OCI-LY1 (cell line): ENCODE measurements around the gene PYCARD.

Experiments used
- EZH2 ChIP-seq: fragments of 200-600 bp; sonication (generic), shearing (Covaris generic); IDR thresholded peaks from 2 replicates; pipeline ENCODE4 v1.8.0; 2017; ENCODE audit warnings: borderline replicate concordance, mixed run types, mild to moderate bottlenecking, antibody characterized with exemption, low read length, moderate library complexity, mixed read lengths
- TF ChIP-seq, protein P1 (sequence below): fragments of 200-600 bp; sonication (generic), shearing (Covaris generic); IDR thresholded peaks from 2 replicates; pipeline ENCODE4 v1.5.1; 2017; ENCODE audit warnings: mild to moderate bottlenecking, antibody characterized with exemption, low read length, moderate library complexity, mixed read lengths

DNA sequence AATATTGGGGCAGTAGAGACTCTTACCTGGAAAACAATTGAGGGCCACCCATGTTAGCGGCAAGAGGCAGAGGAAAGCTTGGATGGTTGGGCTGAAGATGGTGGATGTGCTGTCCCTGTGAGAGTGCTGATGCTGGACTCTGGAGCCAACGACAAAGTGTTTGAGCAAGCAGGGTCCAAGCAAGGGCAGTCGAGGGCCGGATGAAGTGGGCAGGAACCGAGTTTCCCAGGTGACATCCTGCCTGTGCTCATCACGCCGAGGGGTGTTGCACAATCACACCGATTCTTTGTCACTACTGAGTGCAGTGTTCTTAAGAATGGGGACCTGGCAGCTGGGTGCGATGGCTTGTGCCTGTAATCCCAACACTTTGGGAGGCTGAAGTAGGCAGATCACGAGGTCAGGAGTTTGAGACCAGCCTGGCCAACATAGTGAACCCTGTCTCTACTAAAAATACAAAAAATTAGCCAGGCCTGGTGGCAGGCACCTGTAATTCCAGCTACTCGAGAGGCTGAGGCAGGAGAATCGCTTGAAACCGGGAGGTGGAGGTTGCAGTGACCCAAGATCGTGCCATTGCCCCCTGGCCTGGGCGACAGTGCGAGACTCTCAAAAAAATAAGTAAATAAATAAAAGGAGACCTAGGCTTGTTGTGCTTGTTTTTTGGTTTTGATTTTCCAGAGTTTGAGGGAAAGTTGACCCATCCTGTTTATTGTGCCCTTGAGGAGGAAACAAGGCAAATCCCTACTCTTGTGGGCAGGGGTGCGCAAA lies 6.1 kb downstream of the PYCARD start:
- TF ChIP-seq, protein P1, sequence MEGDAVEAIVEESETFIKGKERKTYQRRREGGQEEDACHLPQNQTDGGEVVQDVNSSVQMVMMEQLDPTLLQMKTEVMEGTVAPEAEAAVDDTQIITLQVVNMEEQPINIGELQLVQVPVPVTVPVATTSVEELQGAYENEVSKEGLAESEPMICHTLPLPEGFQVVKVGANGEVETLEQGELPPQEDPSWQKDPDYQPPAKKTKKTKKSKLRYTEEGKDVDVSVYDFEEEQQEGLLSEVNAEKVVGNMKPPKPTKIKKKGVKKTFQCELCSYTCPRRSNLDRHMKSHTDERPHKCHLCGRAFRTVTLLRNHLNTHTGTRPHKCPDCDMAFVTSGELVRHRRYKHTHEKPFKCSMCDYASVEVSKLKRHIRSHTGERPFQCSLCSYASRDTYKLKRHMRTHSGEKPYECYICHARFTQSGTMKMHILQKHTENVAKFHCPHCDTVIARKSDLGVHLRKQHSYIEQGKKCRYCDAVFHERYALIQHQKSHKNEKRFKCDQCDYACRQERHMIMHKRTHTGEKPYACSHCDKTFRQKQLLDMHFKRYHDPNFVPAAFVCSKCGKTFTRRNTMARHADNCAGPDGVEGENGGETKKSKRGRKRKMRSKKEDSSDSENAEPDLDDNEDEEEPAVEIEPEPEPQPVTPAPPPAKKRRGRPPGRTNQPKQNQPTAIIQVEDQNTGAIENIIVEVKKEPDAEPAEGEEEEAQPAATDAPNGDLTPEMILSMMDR, result no peak
- no peak for TF ChIP-seq EZH2
